DMS53 treated with DMSO at 0.1 percent for 48 hours (cell line): ENCODE data around the gene EREG.

Experiments
- DNase-seq: peaks from one replicate; lab custom pipeline; 2025; ENCODE audit not compliant: unreplicated experiment; lab: John Stamatoyannopoulos, UW

Gene EREG

GRCh38 chr4:74364652-74365491 is at the start of gene EREG:
EREG (plus strand) TSS chr4:74365145; CDS start chr4:74365309, 164 bp downstream.
- peak; percentile 13 for DNase-seq

GRCh38 chr4:74315376-74315775 is 49.6 kb upstream of the EREG start:
- no peak for DNase-seq

GRCh38 chr4:74316397-74316796 is 48.5 kb upstream of the EREG start:
- DNase-seq, result no peak

- no peak for DNase-seq
Measured at GRCh38 chr4:74317616-74318246, 47.2 kb upstream of the EREG start.

GRCh38 chr4:74318276-74318675 is 46.7 kb upstream of the EREG start:
- DNase-seq, result no peak

GRCh38 chr4:74319470-74319869 is 45.5 kb upstream of the EREG start:
- no peak for DNase-seq

- peak; percentile 67 for DNase-seq
Measured at GRCh38 chr4:74320559-74321118, 44.3 kb upstream of the EREG start.

GRCh38 chr4:74322301-74322700 is 42.6 kb upstream of the EREG start:
- no peak for DNase-seq

GRCh38 chr4:74323663-74324062 is 41.3 kb upstream of the EREG start:
- DNase-seq, result no peak

GRCh38 chr4:74324262-74324661 is 40.7 kb upstream of the EREG start:
- no peak for DNase-seq

GRCh38 chr4:74325886-74326285 is 39.1 kb upstream of the EREG start:
- DNase-seq, result no peak

GRCh38 chr4:74327762-74328161 is 37.2 kb upstream of the EREG start:
- no peak for DNase-seq

GRCh38 chr4:74328501-74328900 is 36.4 kb upstream of the EREG start:
- DNase-seq, result no peak

GRCh38 chr4:74329307-74329706 is 35.6 kb upstream of the EREG start:
- no peak for DNase-seq

GRCh38 chr4:74330295-74330750 is 34.6 kb upstream of the EREG start:
- no peak for DNase-seq

- DNase-seq, result no peak
Measured at GRCh38 chr4:74331252-74331651, 33.7 kb upstream of the EREG start.

- no peak for DNase-seq
Measured at GRCh38 chr4:74331944-74332343, 33.0 kb upstream of the EREG start.

GRCh38 chr4:74334636-74335035 is 30.3 kb upstream of the EREG start:
- DNase-seq, result no peak

- DNase-seq, result no peak
Measured at GRCh38 chr4:74335341-74336021, 29.5 kb upstream of the EREG start.

GRCh38 chr4:74338792-74339333 is 26.1 kb upstream of the EREG start:
- DNase-seq, result no peak

GRCh38 chr4:74339501-74339900 is 25.4 kb upstream of the EREG start:
- no peak for DNase-seq
